Keratinocyte (primary cell): ENCODE data around the gene LGI4. TPM values are rescaled to one million over a fixed set of nuclear protein-coding genes. Genes with fewer than 3 reads are reported as not detected.

ENCODE experiments used
- DNase-seq: peaks from one replicate; pipeline ENCODE4 v3.0.0-alpha.2; 2011; ENCODE audit warnings: low read depth, missing footprints, low spot score
- FAIRE-seq: peaks from 2 replicates; lab custom pipeline; 2011; peaks lifted over from hg19 to GRCh38; lab: Jason Lieb, UNC
- H2AFZ ChIP-seq: 2 replicates; pipeline ENCODE4 v1.6.0; 2012; ENCODE audit warnings: low read length, control low read depth, inconsistent platforms; ENCODE audit not compliant: control insufficient read depth
- H3K27ac ChIP-seq: 2 replicates; pipeline ENCODE4 v1.5.1; 2011; ENCODE audit warnings: low read length; ENCODE audit not compliant: control insufficient read depth, insufficient read depth
- H3K27me3 ChIP-seq: 3 replicates; pipeline ENCODE4 v1.6.0; 2011; ENCODE audit warnings: low read length; ENCODE audit not compliant: control insufficient read depth, insufficient read depth; ENCODE audit errors: extremely low read depth
- H3K36me3 ChIP-seq, 2 experiments: 2 replicates in 1 of 2; 3 replicates in 1 of 2; pipeline ENCODE4 v1.5.1; 2011; ENCODE audit warnings: low read length in 2 of 2, mild to moderate bottlenecking in 1 of 2; ENCODE audit not compliant: control insufficient read depth in 2 of 2, insufficient read depth in 2 of 2; ENCODE audit errors: extremely low read depth in 1 of 2
- H3K4me1 ChIP-seq: 3 replicates; pipeline ENCODE4 v1.5.1; 2011; ENCODE audit warnings: low read length; ENCODE audit not compliant: control insufficient read depth, insufficient read depth; ENCODE audit errors: extremely low read depth
- H3K4me2 ChIP-seq: 3 replicates; pipeline ENCODE4 v1.6.0; 2011; ENCODE audit warnings: low read depth, low read length; ENCODE audit not compliant: control insufficient read depth, insufficient read depth; ENCODE audit errors: extremely low read depth
- H3K4me3 ChIP-seq, 3 experiments: fragments of 200-600 bp in 1 of 3; sonication (generic) in 1 of 3; 2 replicates in 2 of 3; 3 replicates in 1 of 3; pipeline ENCODE4 v1.5.1; 2011 to 2016; ENCODE audit warnings: low read length in 3 of 3, mild to moderate bottlenecking in 3 of 3, control low read depth in 2 of 3, inconsistent platforms in 1 of 3, low read depth in 1 of 3, mixed read lengths in 1 of 3, mixed run types in 1 of 3, moderate library complexity in 1 of 3; ENCODE audit not compliant: control insufficient read depth in 2 of 3, insufficient read depth in 2 of 3; ENCODE audit errors: extremely low read depth in 1 of 3
- H3K79me2 ChIP-seq: 2 replicates; pipeline ENCODE4 v1.6.0; 2012; ENCODE audit warnings: low read length; ENCODE audit not compliant: control insufficient read depth, insufficient read depth
- H3K9ac ChIP-seq: 3 replicates; pipeline ENCODE4 v1.6.0; 2011; ENCODE audit warnings: low read length; ENCODE audit not compliant: control insufficient read depth, insufficient read depth; ENCODE audit errors: extremely low read depth
- H3K9me1 ChIP-seq: 3 replicates; pipeline ENCODE4 v1.6.0; 2011; ENCODE audit warnings: low read length; ENCODE audit not compliant: control insufficient read depth, insufficient read depth; ENCODE audit errors: extremely low read depth
- H3K9me3 ChIP-seq: 2 replicates; pipeline ENCODE4 v1.5.1; 2012; ENCODE audit warnings: low read depth, low read length; ENCODE audit not compliant: control insufficient read depth
- H4K20me1 ChIP-seq: 3 replicates; pipeline ENCODE4 v1.6.0; 2011; ENCODE audit warnings: low read length; ENCODE audit not compliant: control insufficient read depth, insufficient read depth; ENCODE audit errors: extremely low read depth
- CTCF ChIP-seq, 3 experiments: IDR thresholded peaks in 1 of 3; conservative IDR thresholded peaks in 1 of 3; optimal IDR thresholded peaks in 1 of 3; 2 replicates in 2 of 3; 3 replicates in 1 of 3; pipeline versions ENCODE3 to v1.5.1; 2011; ENCODE audit warnings: low read length in 3 of 3, mild to moderate bottlenecking in 3 of 3, moderate library complexity in 2 of 3, control low read depth in 1 of 3, inconsistent platforms in 1 of 3; ENCODE audit not compliant: insufficient read depth in 2 of 3; ENCODE audit errors: extremely low read depth in 1 of 3
- EZH2 ChIP-seq: IDR thresholded peaks from one replicate; pipeline ENCODE4 v1.6.1; 2012; ENCODE audit warnings: inconsistent platforms, mild to moderate bottlenecking, low read length, moderate library complexity
- dilution Hi-C: fragments of 300-500 bp; cut with MboI; formaldehyde crosslinking; loops from one replicate; pipeline ENCODE4 v1.7.0; 2020; ENCODE audit warnings: low sequenced_read_pairs; ENCODE audit not compliant: extremely low pct_ligation_motif_present
- polyA plus RNA-seq, 5 experiments: library from polyadenylated mRNA; depleted of rRNA in 3 of 5; stranded (reverse) in 3 of 5; stranded (forward) in 1 of 5; unstranded in 1 of 5; fragments of >200 nt; gene quantifications; 1 replicate in 1 of 5; 2 replicates in 3 of 5; 3 replicates in 1 of 5; pipeline versions ENCODE4 v1.2.1 to v1.2.3, GENCODE V29; 2011 to 2012; ENCODE audit warnings: missing spikeins in 2 of 5, low read depth in 1 of 5, low replicate concordance in 1 of 5

LGI4 gene
- polyA plus RNA-seq, 1 donor (not counting 4 experiments of a cell fraction or from before 2014, with no cell fraction given): 0.01 TPM

DNA sequence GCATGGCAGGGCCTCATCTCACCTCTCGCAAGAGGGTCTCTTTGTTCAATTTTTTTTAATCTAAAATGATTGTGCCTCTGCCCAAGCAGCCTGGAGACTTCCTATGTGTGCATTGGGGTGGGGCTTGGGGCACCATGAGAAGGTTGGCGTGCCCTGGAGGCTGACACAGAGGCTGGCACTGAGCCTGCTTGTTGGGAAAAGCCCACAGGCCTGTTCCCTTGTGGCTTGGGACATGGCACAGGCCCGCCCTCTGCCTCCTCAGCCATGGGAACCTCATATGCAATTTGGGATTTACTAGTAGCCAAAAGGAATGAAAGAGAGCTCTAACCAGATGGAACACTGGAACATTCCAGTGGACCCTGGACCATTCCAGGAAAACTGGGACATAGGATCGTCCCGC lies 11.3 kb downstream of the LGI4 start:
- Histone ChIP-seq H2AFZ (no peak overlapping the region), H3K4me1 (peaks cover 81% of the 10 kb centered on the region), H3K36me3 (peaks cover 7 to 19% of the 10 kb centered on the region in 2 experiments), H3K9ac (peak overlapping the region; percentile 69), H4K20me1 (no peaks in the 10 kb centered on the region), H3K27me3 (no peaks in the 10 kb centered on the region), H3K9me3 (no peaks in the 10 kb centered on the region), H3K9me1 (no peaks in the 10 kb centered on the region), H3K4me3 (peak overlapping the region in 1 of 3 experiments; percentile 24), H3K4me2 (peak overlapping the region; percentile 76), H3K79me2 (peaks cover 12% of the 10 kb centered on the region), H3K27ac (peak overlapping the region; percentile 83)
- dilution Hi-C loops: no loop called here
- no peak for DNase-seq
- TF ChIP-seq EZH2 (no peak), CTCF (optimal IDR thresholded peaks at IDR 0.05 in 1 of 3, IDR thresholded peaks at IDR 0.05 in 1 of 3, conservative IDR thresholded peaks at IDR 0.05 in 1 of 3; ENCODE audit: extremely low read depth in 1 of 3, insufficient read depth in 2 of 3, low read length in 3 of 3) (no peak)
- FAIRE-seq: peak; percentile 87

DNA sequence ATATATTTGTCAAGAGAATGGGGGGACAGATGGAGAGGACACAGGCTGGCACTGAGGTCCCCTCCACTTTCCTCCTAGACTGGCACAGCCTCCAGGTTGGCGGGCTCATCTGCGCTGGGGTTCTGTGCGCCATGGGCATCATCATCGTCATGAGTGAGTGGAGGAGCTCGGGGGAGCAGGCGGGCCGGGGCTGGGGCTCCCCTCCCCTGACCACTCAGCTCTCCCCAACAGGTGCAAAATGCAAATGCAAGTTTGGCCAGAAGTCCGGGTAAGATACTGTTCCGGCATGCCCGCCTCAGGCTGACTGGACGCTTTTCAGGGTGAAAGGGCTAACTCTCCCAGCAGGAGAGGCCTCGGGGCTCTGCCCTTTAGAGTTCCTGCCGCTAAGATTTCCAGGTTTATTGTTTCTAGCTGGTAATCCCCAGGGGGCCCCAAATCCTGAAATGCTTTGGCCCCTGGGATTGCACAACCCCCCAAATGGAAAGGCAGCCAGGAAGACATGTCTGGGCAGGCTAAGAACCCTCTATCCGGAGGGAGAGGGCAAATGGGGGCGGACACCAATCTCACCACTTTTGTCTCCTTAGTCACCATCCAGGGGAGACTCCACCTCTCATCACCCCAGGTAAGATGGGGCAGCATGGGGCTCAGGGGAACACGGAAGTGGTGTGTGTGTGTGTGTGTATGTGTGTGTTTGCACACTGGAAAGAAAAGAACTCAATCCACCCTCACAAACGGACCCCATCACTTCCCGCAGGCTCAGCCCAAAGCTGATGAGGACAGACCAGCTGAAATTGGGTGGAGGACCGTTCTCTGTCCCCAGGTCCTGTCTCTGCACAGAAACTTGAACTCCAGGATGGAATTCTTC lies 11.9 kb downstream of the LGI4 start:
- Histone ChIP-seq H3K36me3 (peaks cover 7 to 19% of the 10 kb centered on the region in 2 experiments), H3K27me3 (no peaks in the 10 kb centered on the region), H3K4me2 (peak overlapping the region; percentile 76), H3K4me3 (peak overlapping the region in 2 of 3 experiments; percentile 24 to 40), H2AFZ (no peak overlapping the region), H3K9ac (peak overlapping the region; percentile 42), H3K79me2 (peaks cover 16% of the 10 kb centered on the region), H3K27ac (peak overlapping the region; percentile 83), H4K20me1 (no peaks in the 10 kb centered on the region), H3K4me1 (peaks cover 82% of the 10 kb centered on the region), H3K9me1 (no peaks in the 10 kb centered on the region), H3K9me3 (no peaks in the 10 kb centered on the region)
- no peak for TF ChIP-seq EZH2
- no peak for TF ChIP-seq CTCF (optimal IDR thresholded peaks at IDR 0.05 in 1 of 3, IDR thresholded peaks at IDR 0.05 in 1 of 3, conservative IDR thresholded peaks at IDR 0.05 in 1 of 3; ENCODE audit: extremely low read depth in 1 of 3, insufficient read depth in 2 of 3, low read length in 3 of 3)
- dilution Hi-C loops: no loop called here
- FAIRE-seq (peak; percentile 93), DNase-seq (peak; percentile 86)
